Measurements from ENCODE around the gene GPM6B.

GPM6B gene, protein sequence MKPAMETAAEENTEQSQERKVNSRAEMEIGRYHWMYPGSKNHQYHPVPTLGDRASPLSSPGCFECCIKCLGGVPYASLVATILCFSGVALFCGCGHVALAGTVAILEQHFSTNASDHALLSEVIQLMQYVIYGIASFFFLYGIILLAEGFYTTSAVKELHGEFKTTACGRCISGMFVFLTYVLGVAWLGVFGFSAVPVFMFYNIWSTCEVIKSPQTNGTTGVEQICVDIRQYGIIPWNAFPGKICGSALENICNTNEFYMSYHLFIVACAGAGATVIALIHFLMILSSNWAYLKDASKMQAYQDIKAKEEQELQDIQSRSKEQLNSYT
- 0 to 1.1 (median 0.06) reads per million in 9 experiments for total RNA-seq

DNA sequence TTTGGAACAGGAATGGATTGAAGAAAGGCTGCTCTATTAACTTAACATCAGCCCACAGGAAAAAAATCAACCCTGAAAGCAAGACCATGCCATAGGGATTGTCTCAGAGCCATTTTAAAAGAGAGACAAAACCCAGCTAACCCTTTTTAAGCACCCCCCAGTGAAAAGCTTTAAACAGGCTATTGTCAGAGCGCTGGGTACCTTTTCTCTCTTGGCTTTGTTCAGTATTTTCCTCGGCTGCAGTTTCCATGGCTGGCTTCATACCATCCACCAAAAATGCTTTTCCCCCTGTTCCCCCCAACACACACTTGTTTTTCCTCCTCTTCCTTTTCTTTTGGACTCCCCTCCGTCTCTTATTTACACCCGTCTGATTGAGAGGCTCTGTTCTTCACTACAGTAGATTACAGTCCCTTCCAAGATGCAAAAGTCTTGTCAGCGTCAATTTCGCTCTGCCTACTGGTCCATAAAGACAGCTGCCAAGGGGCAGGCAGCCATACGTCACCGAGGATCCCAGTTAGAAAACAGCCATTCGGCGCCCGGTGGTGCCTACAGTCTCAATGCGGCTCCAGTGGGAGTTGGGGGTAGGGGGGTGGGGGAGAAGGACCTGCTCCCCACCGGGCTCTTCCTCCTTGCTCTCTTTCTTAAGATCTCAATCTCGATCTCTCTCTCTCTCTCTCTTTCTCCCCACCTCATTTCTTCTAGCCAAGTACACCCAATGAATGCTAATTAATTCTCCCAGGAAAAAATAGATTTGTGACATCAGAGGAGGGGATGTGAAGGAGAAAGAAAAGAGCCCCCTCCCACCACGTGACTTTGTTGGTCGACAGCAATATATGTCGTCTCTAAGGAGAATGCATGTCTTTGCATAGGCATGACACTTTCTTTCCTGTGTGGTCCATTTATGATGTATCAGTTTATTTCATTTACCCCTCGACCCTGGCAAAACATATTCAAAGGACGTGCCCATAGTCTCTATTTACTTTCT is at the start of gene GPM6B:
TSS of gene GPM6B (minus strand) at position 451 of the 985 bp plus-strand sequence. CDS start at position 262, 189 bp downstream.
- H3K4me3 Mint-ChIP-seq, result no peak within 1 kb of the TSS
- H3K4me1 Mint-ChIP-seq (ENCODE audit: low read depth in 2 of 2), result no peaks in the 10 kb centered on the region
- DNase-seq, result no peak
- no peak within 1 kb of the TSS for H3K27ac Mint-ChIP-seq
- H3K36me3 Mint-ChIP-seq (ENCODE audit: insufficient read depth), result no peaks in the 10 kb centered on the region
- no peaks in the 10 kb centered on the region for H3K9me3 Mint-ChIP-seq
- no peak for ATAC-seq (replicated peaks)
- H3K27me3 Mint-ChIP-seq, result peaks cover 35 to 50% of the 10 kb centered on the region in 2 donors

DNA sequence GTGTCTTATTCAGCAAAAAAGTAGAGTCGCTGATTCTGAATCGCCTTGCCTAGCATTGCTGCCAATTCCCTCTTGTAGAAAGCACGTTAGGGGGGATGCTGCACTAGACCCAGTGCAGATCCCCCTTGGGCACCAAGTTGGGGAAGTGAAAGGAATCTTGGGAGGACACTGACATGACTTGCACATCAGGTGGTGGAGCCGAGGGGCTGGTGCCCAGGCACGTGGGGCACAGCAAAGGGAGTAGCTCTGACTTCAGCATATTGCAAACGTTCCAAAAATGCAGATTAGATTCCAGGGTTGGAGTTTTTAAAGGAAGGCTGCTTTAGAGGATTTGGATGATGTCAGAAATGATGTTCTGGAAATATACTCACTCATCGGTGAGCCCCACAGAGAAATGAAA is 47.4 kb upstream of the GPM6B start:
- no peak overlapping the region for H3K4me3 Mint-ChIP-seq
- DNase-seq (no peak), ATAC-seq (replicated peaks) (no peak)
- no peak overlapping the region for H3K27ac Mint-ChIP-seq
- peaks cover 0 to 24% of the 10 kb centered on the region in 2 donors for H3K27me3 Mint-ChIP-seq
- no peaks in the 10 kb centered on the region for H3K9me3 Mint-ChIP-seq
- no peaks in the 10 kb centered on the region for H3K4me1 Mint-ChIP-seq (ENCODE audit: low read depth in 2 of 2)
- no peaks in the 10 kb centered on the region for H3K36me3 Mint-ChIP-seq (ENCODE audit: insufficient read depth)

DNA sequence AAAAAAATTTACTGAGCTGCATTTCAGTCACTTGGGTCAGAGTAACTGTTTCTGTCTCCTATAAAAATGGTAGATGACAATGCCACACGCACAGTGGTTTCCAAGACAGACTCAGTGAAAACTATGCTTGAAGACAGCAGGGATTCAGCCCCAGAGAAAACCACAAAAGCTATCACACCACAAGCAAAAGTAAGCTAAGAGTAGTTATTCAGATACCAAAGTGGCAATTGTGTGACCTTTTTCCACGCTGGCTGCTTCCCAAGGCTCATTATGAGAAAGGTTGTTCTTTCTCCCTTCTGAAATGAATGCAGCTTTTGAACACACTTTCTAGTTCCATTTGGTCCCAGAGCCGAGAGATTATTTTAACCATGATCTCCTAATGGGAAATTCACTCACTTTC is 46.4 kb upstream of the GPM6B start:
- no peak overlapping the region for H3K4me3 Mint-ChIP-seq
- no peak for ATAC-seq (replicated peaks)

DNA sequence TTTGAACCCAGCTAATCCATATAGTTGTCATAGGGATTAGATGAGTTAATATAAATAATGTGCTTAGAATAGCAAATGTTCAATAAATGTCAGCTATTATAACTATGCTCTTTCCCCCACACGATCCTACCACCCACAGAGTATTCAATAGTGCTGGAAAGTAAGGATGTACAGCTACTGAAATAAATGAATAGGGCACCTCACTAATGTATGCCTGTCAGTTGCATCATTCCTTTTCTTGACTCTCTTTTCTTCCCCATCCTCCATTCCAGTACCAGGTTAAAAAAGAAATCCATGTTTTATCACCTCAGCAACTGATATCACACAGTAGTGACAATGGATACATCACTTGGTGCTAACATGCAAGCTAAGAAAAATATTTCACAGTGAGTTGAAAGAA is 42.8 kb upstream of the GPM6B start:
- Mint-ChIP-seq H3K27me3 (peaks cover 0 to 35% of the 10 kb centered on the region in 2 donors), H3K4me1 (ENCODE audit: low read depth in 2 of 2) (no peaks in the 10 kb centered on the region), H3K36me3 (ENCODE audit: insufficient read depth) (no peaks in the 10 kb centered on the region), H3K4me3 (no peak overlapping the region), H3K9me3 (no peaks in the 10 kb centered on the region), H3K27ac (no peak overlapping the region)
- DNase-seq, result no peak
- no peak for ATAC-seq (replicated peaks)

More for the DNA sequence above, 46.4 kb upstream of the GPM6B start:
- no peak for DNase-seq
- Mint-ChIP-seq H3K36me3 (ENCODE audit: insufficient read depth) (no peaks in the 10 kb centered on the region), H3K27me3 (peaks cover 0 to 25% of the 10 kb centered on the region in 2 donors), H3K9me3 (no peaks in the 10 kb centered on the region), H3K27ac (no peak overlapping the region), H3K4me1 (ENCODE audit: low read depth in 2 of 2) (no peaks in the 10 kb centered on the region)

DNA sequence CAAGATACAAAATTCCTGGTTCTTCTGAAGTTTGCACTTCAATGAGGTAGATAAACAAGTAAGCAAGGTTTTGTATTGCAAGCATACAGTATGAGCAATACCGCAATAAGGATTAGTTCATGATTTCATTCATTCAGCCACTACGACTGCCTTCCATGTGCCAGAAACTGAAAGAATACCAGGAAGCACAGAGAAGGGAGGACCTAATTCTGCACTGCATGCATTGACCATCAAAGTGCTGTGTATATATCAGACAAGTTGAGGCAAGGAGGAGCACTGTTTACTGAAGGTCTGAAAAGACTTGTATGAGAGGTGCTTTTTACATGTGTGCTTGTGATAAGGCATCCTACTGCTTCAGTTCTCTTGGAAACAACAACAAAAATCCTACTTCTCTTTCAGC is 40.9 kb upstream of the GPM6B start:
- H3K27me3 Mint-ChIP-seq, result peaks cover 0 to 30% of the 10 kb centered on the region in 2 donors
- no peaks in the 10 kb centered on the region for H3K36me3 Mint-ChIP-seq (ENCODE audit: insufficient read depth)
- H3K4me1 Mint-ChIP-seq (ENCODE audit: low read depth in 2 of 2), result no peaks in the 10 kb centered on the region
- no peak overlapping the region for H3K27ac Mint-ChIP-seq
- DNase-seq (no peak), ATAC-seq (replicated peaks) (no peak)
- no peak overlapping the region for H3K4me3 Mint-ChIP-seq
- H3K9me3 Mint-ChIP-seq, result no peaks in the 10 kb centered on the region

DNA sequence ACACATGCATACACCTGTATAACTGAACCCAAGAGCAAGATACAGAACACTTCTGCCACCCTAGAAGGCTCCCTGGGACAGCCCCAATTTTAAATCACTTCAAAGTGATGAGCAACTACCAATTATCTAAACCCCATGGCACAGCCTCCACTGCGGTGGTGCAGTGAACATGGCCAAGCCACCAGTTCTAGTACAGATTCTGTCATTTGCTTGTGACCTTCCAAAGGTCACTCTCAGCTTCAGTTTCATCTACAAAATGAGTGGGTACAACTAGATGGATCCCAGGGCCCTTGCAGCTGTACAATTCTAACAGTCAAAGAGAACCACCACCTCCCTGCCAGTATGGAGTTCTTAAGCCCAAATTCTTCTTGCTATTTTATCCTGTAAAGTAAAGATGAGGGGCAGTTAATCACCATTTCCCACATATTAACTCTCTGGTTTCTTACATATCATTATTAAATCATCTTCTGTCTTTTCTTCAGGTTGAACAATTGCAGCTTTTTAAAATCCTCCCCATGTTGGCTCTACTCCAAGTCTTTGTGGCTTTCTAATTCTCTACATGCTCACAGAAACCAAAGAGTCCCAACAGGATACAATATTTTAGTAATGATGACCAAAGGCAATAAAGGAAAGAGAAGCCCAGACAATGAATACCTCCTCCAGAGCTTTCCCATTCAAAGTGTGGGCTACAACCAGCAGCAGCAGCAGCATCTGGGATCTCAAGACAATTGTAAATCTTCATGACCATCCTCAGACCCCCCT is 39.0 kb upstream of the GPM6B start:
- Mint-ChIP-seq H3K27me3 (peaks cover 0 to 25% of the 10 kb centered on the region in 2 donors), H3K4me1 (ENCODE audit: low read depth in 2 of 2) (no peaks in the 10 kb centered on the region), H3K27ac (no peak overlapping the region), H3K4me3 (no peak overlapping the region), H3K36me3 (ENCODE audit: insufficient read depth) (no peaks in the 10 kb centered on the region), H3K9me3 (no peaks in the 10 kb centered on the region)
- no peak for ATAC-seq (replicated peaks)
- no peak for DNase-seq

DNA sequence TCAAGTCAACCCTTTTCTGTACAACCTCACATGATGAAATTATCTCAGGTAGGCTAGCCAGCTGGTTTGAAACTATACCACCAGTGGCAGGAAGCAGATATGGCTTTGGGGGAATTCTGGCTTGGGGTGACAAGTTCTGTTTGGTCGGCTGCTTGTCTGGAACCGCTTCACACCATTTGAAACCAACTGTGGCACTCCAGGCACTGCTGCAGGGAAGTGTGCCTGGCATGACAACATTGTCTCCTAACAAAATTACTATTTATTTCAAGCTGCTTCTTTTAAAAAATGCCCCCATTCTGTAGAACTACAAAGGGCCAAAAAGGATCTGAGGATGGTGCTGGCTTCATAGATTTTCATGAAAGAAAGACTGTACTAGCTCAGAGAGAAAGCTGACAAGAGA is 37.1 kb upstream of the GPM6B start:
- H3K9me3 Mint-ChIP-seq, result no peaks in the 10 kb centered on the region
- DNase-seq (no peak), ATAC-seq (replicated peaks) (no peak)
- no peak overlapping the region for H3K4me3 Mint-ChIP-seq
- H3K4me1 Mint-ChIP-seq (ENCODE audit: low read depth in 2 of 2), result no peaks in the 10 kb centered on the region
- H3K36me3 Mint-ChIP-seq (ENCODE audit: insufficient read depth), result no peaks in the 10 kb centered on the region
- peaks cover 9 to 22% of the 10 kb centered on the region in 2 donors for H3K27me3 Mint-ChIP-seq
- no peak overlapping the region for H3K27ac Mint-ChIP-seq

DNA sequence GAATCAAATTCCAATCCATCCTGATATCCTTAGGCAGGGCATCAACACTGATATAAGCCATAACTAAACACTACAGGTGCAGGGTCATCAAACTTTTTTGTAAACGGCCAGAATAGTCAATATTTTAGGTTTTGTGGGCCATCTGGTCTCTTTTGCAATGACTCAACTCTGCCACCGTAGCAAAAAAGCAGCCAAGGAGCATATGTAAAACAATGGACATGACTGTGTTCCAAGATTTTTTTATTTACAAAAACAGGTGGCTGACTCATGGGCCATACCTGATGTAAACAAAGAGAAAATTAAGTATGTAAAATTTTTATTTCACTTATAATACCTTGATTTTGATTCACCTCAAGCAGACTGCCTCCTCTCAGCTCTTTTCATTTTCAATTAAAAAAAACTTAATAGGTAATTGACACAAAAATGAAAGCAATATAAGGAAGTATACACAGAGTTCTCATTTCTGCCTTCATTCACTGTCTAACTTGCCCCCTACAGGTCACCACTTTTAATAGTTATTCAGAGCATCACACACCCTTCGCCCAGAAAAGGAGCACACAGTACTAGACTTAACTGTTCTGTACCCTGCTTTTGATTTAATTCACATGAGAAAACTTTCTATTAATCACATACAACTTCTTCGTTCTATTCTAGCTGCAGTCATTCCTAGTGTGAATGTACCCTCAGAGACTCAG is 35.3 kb upstream of the GPM6B start:
- Mint-ChIP-seq H3K27me3 (peaks cover 9 to 11% of the 10 kb centered on the region in 2 donors), H3K27ac (no peak overlapping the region), H3K4me1 (ENCODE audit: low read depth in 2 of 2) (no peaks in the 10 kb centered on the region), H3K4me3 (no peak overlapping the region), H3K9me3 (no peaks in the 10 kb centered on the region), H3K36me3 (ENCODE audit: insufficient read depth) (no peaks in the 10 kb centered on the region)
- no peak for ATAC-seq (replicated peaks)
- no peak for DNase-seq

DNA sequence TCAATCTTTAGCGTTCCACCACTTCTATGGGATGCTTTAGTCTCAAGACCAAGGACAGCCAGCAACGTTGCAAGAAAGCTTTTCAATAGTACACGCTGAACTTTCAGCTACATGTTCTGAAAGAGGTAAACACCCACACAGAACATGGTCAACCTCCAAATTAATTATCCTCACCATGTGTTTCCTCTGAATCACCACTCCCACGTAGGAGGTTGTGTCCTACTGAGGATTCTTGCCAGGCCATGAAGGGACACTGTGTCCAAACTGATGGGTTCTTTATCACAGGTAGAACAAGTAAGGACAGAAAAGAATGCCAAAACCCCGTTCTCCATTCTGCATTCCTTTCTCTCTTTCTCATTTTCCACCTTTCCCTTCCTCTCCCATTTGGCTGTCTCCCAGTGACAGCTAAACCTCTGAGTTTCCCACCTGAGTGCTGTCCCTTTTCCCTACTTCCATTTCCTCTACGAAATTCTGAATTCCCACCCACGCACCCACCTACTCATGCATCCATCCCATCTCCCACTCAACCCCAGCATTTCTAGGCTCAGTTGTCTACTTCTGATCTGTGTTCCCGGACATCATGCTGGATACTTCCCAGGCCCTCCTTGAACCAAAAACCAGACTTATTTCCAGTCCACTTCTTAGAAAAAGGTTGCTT is 29.0 kb upstream of the GPM6B start:
- no peak for DNase-seq
- Mint-ChIP-seq H3K36me3 (ENCODE audit: insufficient read depth) (no peaks in the 10 kb centered on the region), H3K27ac (no peak overlapping the region), H3K9me3 (no peaks in the 10 kb centered on the region), H3K4me3 (no peak overlapping the region), H3K27me3 (peaks cover 11 to 19% of the 10 kb centered on the region in 2 donors), H3K4me1 (ENCODE audit: low read depth in 2 of 2) (no peaks in the 10 kb centered on the region)
- no peak for ATAC-seq (replicated peaks)

DNA sequence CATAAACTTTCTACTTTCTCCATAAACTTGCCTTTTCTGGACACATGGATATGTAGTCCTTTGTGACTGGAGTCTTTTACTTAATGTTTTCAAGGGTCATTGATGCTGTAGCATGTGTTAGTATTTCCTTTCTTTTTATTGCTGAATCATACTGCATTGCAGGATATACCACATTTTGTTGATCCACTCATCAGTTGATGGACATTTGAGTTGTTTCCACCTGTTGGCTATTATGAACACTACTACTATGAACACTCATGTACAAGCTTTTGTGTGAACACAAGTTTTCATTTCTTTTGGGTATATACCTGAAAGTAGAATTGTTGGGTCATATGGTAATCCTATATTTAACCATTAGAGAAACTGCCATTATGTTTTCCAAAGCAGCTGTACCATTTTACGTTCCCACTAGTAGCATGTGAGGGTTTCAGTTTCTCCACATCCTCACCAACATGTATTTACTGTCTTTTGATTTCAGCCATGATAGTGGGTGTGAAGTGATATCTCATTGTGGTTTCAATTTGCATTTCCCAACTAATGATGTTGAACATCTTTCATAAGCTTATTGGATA is 26.3 kb upstream of the GPM6B start:
- no peak for ATAC-seq (replicated peaks)
- no peak for DNase-seq
- H3K4me1 Mint-ChIP-seq (ENCODE audit: low read depth in 2 of 2), result no peaks in the 10 kb centered on the region
- no peaks in the 10 kb centered on the region for H3K36me3 Mint-ChIP-seq (ENCODE audit: insufficient read depth)
- H3K27me3 Mint-ChIP-seq, result peaks cover 6 to 10% of the 10 kb centered on the region in 2 donors
- no peaks in the 10 kb centered on the region for H3K9me3 Mint-ChIP-seq
- no peak overlapping the region for H3K27ac Mint-ChIP-seq
- no peak overlapping the region for H3K4me3 Mint-ChIP-seq

DNA sequence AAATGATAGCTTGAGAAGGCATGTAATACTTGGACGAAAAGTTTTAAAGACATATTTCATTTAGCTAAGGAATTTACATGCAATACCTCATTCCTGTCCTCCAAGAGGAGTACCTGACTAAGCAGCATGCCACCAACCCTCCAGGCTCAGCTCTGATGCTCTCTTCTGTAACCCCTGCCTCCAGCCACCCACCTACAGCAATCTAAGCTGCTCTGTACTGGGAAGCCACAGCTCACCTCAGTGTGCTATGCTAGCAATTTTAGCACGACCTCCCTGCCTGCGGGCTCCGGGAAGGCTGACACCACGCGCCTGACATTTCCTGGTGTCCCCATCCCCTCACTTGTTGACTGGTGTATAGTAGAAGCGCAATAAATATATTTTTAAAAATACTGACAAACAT is 23.2 kb upstream of the GPM6B start:
- Mint-ChIP-seq H3K9me3 (no peaks in the 10 kb centered on the region), H3K27me3 (peaks cover 0 to 10% of the 10 kb centered on the region in 2 donors), H3K4me1 (ENCODE audit: low read depth in 2 of 2) (no peaks in the 10 kb centered on the region), H3K27ac (no peak overlapping the region), H3K36me3 (ENCODE audit: insufficient read depth) (no peaks in the 10 kb centered on the region), H3K4me3 (no peak overlapping the region)
- ATAC-seq (replicated peaks), result no peak
- DNase-seq, result no peak

DNA sequence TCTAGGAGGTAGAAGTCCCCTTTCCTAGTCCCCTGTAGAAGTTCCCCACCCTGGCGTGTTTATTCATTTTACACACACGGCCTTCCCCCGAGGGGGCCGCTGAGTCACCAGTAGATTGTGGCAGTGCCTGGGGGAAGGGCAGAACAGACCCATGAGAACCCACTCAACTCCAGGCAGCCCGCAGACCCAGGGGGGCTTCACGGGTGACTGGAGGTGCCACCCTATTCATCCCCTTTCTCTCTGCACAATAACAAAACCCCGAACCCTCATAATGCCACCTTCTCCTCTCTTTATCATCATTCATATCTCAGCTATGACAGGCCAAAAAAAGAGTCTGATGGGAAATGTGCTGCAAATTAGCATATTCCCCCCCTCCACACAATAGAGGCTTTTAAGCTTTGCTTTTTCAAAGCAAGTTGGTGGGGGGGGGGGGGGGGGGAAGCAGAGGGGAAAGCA is 20.4 kb upstream of the GPM6B start:
- ATAC-seq (replicated peaks) (no peak), DNase-seq (no peak)
- Mint-ChIP-seq H3K4me1 (ENCODE audit: low read depth in 2 of 2) (no peaks in the 10 kb centered on the region), H3K27ac (no peak overlapping the region), H3K27me3 (peaks cover 0 to 10% of the 10 kb centered on the region in 2 donors), H3K4me3 (no peak overlapping the region), H3K36me3 (ENCODE audit: insufficient read depth) (no peaks in the 10 kb centered on the region), H3K9me3 (no peaks in the 10 kb centered on the region)
